Stomach (tissue), 4 donors: ENCODE measurements around the gene MINK1.

ENCODE experiments used
- CTCF ChIP-seq, 7 experiments: fragments of 450-650 bp in 4 of 7; fragments of 200-600 bp in 3 of 7; sonication (generic) in 3 of 7; IDR thresholded peaks; one replicate each; pipeline ENCODE4 v1.5.1; 2016 to 2019; ENCODE audit warnings: antibody characterized with exemption in 7 of 7, control low read depth in 2 of 7, mild to moderate bottlenecking in 1 of 7
- POLR2A ChIP-seq, 4 donors: fragments of 450-650 bp; IDR thresholded peaks; one replicate each; pipeline ENCODE4 v1.6.1; 2016; ENCODE audit warnings: antibody characterized with exemption in 4 of 4, control low read depth in 2 of 4, mild to moderate bottlenecking in 1 of 4, moderate library complexity in 1 of 4

DNA sequence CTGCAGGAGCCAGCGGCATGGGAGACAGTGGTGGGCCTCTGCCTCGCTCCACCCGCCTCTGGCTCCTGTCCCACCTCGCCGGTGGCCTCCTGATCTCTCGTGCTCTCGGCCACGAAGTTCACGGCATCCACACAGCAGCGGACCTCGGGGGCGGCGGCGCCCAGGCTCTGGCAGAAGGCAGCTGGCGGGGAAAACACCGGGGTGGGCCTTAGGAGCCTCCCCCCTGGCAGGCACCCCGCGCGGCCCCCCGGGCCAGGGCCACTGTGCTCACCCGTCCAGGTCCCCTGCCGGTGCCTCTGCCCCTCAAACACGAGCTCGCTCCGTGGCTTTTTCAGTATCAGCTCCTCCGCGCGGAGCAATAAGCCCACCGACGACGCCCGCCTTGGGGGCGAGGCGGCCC lies 65.8 kb downstream of the MINK1 start:
- TF ChIP-seq CTCF (IDR thresholded peaks at IDR 0.05) (no peak), POLR2A (IDR thresholded peaks at IDR 0.05) (no peak)
